SK-N-SH (cell line): ENCODE data around the gene H2AZ1. TPM values are rescaled to one million over a fixed set of nuclear protein-coding genes. Genes with fewer than 3 reads are reported as not detected.
A peak's percentile ranks its signal among the peaks of the same experiment; 100 is the strongest.

Experiments
- CTCF ChIA-PET: fragments of 300-600, 350-600 bp; formaldehyde crosslinking; extraction: SDS; loops from one replicate; lab custom pipeline; 2021; lab: Yijun Ruan, JAX
- POLR2A ChIA-PET: fragments of 350-600 bp; sonication (Branson Sonifier 250); formaldehyde crosslinking; extraction: SDS; loops from one replicate; lab custom pipeline; 2020; ENCODE audit warnings: antibody characterized with exemption, inconsistent platforms; lab: Yijun Ruan, JAX
- DNase-seq: peaks from one replicate; pipeline ENCODE4 v3.0.0; 2012
- H2AFZ ChIP-seq: fragments of 200-600 bp; sonication (generic); 2 replicates; pipeline ENCODE4 v1.8.1; 2016; ENCODE audit warnings: antibody characterized with exemption, mild to moderate bottlenecking, low read depth
- H3F3A ChIP-seq: fragments of 200-600 bp; sonication (generic); replicated peaks from 2 replicates; pipeline ENCODE3; 2016; ENCODE audit warnings: antibody characterized with exemption, mild to moderate bottlenecking; ENCODE audit not compliant: insufficient read depth
- H3K27ac ChIP-seq, 2 experiments: fragments of 200-500 bp in 1 of 2; fragments of 200-600 bp in 1 of 2; sonication (Bioruptor generic) in 1 of 2; sonication (generic), shearing (Covaris generic) in 1 of 2; 2 replicates each; pipeline versions ENCODE4 v1.5.1 to v1.6.1; 2014 to 2016; ENCODE audit warnings: low read depth in 2 of 2, inconsistent platforms in 1 of 2, low read length in 1 of 2, mild to moderate bottlenecking in 1 of 2, mixed read lengths in 1 of 2
- H3K27me3 ChIP-seq: fragments of 200-600 bp; sonication (generic), shearing (Covaris generic); 2 replicates; pipeline ENCODE4 v1.6.1; 2016; ENCODE audit warnings: mixed run types; ENCODE audit not compliant: insufficient read depth
- H3K36me3 ChIP-seq, 2 experiments: fragments of 200-500 bp in 1 of 2; fragments of 200-600 bp in 1 of 2; sonication (Bioruptor generic) in 1 of 2; sonication (generic) in 1 of 2; replicated peaks in 1 of 2; 2 replicates each; pipeline versions ENCODE3 to v1.5.1; 2014 to 2016; ENCODE audit warnings: low read length in 1 of 2, mild to moderate bottlenecking in 1 of 2; ENCODE audit not compliant: insufficient read depth in 2 of 2, control insufficient read depth in 1 of 2
- H3K4me1 ChIP-seq, 2 experiments: fragments of 200-500 bp in 1 of 2; fragments of 200-600 bp in 1 of 2; sonication (Bioruptor generic) in 1 of 2; sonication (generic), shearing (Covaris generic) in 1 of 2; 2 replicates each; pipeline versions ENCODE4 v1.5.1 to v1.6.1; 2014 to 2016; ENCODE audit warnings: low read depth in 1 of 2, low read length in 1 of 2, mixed run types in 1 of 2; ENCODE audit not compliant: insufficient read depth in 2 of 2, control insufficient read depth in 1 of 2
- H3K4me2 ChIP-seq: fragments of 200-600 bp; sonication (generic), shearing (Covaris generic); 2 replicates; pipeline ENCODE4 v1.6.1; 2017; ENCODE audit warnings: mixed run types
- H3K4me3 ChIP-seq, 2 experiments: fragments of 200-500 bp in 1 of 2; fragments of 200-600 bp in 1 of 2; sonication (Bioruptor generic) in 1 of 2; sonication (generic), shearing (Covaris generic) in 1 of 2; 2 replicates each; pipeline versions ENCODE4 v1.5.1 to v1.8.1; 2014 to 2016; ENCODE audit warnings: low read depth in 2 of 2, inconsistent platforms in 1 of 2, low read length in 1 of 2, mild to moderate bottlenecking in 1 of 2, mixed read lengths in 1 of 2, moderate library complexity in 1 of 2
- H3K79me2 ChIP-seq: fragments of 200-600 bp; sonication (generic); 2 replicates; pipeline ENCODE4 v1.8.1; 2017; ENCODE audit warnings: mild to moderate bottlenecking; ENCODE audit not compliant: insufficient read depth
- H3K9ac ChIP-seq: fragments of 200-600 bp; sonication (generic); 2 replicates; pipeline ENCODE4 v1.6.1; 2017; ENCODE audit warnings: mixed run types
- H3K9me2 ChIP-seq: fragments of 200-600 bp; sonication (generic); 2 replicates; pipeline ENCODE4 v1.6.1; 2017; ENCODE audit warnings: mixed run types
- H3K9me3 ChIP-seq: fragments of 200-600 bp; sonication (generic); 2 replicates; pipeline ENCODE4 v1.6.1; 2017; ENCODE audit warnings: mixed run types, mild to moderate bottlenecking, moderate library complexity
- H4K20me1 ChIP-seq: fragments of 200-600 bp; sonication (generic); 2 replicates; pipeline ENCODE4 v1.6.1; 2017; ENCODE audit warnings: mild to moderate bottlenecking, mixed run types; ENCODE audit not compliant: insufficient read depth
- CHD2 ChIP-seq: fragments of 150-350 bp; IDR thresholded peaks from 2 replicates; pipeline ENCODE4 v1.6.1; 2018; ENCODE audit warnings: low read length; ENCODE audit not compliant: partially characterized antibody
- EZH2phosphoT487 ChIP-seq: fragments of 200-600 bp; sonication (generic); IDR thresholded peaks from 2 replicates; pipeline ENCODE4 v1.6.1; 2017; ENCODE audit warnings: low read depth, mixed run types, mild to moderate bottlenecking, antibody characterized with exemption, moderate library complexity, borderline replicate concordance
- GABPA ChIP-seq: IDR thresholded peaks from 2 replicates; pipeline ENCODE4 v1.4.0; 2012; ENCODE audit warnings: low read depth, mild to moderate bottlenecking
- GATA2 ChIP-seq: sonication (generic); formaldehyde crosslinking; IDR thresholded peaks from 2 replicates; pipeline ENCODE4 v1.5.0; 2020; ENCODE audit warnings: mild to moderate bottlenecking, missing genetic modification reagents
- JUND ChIP-seq: IDR thresholded peaks from 2 replicates; pipeline ENCODE4 v1.4.0; 2012
- NRF1 ChIP-seq: IDR thresholded peaks from 2 replicates; pipeline ENCODE4 v1.6.1; 2012; ENCODE audit warnings: low read depth, mild to moderate bottlenecking, low read length
- PBX3 ChIP-seq: IDR thresholded peaks from 2 replicates; pipeline ENCODE4; 2012
- POLR2AphosphoS5 ChIP-seq: IDR thresholded peaks from 2 replicates; pipeline ENCODE4 v1.6.1; 2012; ENCODE audit warnings: low read depth, low read length
- RCOR1 ChIP-seq: fragments of 150-350 bp; IDR thresholded peaks from 2 replicates; pipeline ENCODE4 v1.6.1; 2017; ENCODE audit warnings: antibody characterized with exemption, low read length
- SIN3A ChIP-seq: IDR thresholded peaks from 2 replicates; pipeline ENCODE4 v1.6.1; 2012; ENCODE audit warnings: low read depth, mild to moderate bottlenecking, low read length, moderate library complexity, borderline replicate concordance
- TCF12 ChIP-seq: IDR thresholded peaks from 2 replicates; pipeline ENCODE4 v1.4.0; 2012
- WGBS: methylation state at CpG from one replicate; pipeline ENCODE4 v1.1.6; 2017; ENCODE audit warnings: low lambda C conversion rate; 5-methylcytosine and 5-hydroxymethylcytosine counted together
- polyA plus RNA-seq, 3 experiments: library from polyadenylated mRNA; depleted of rRNA; stranded (reverse); fragments of >200 nt; gene quantifications; 2 replicates each; pipeline ENCODE4 v1.2.3, GENCODE V29; 2012

The H2AZ1 gene
- polyA plus RNA-seq, 1 of the 3 experiments (the other 2 are of a cell fraction) = 408 TPM

- H3K9ac ChIP-seq = no peak overlapping the region
- peak overlapping the region; percentile 82; the same call in 1 of the 2 replicates for H2AFZ ChIP-seq
- no peaks in the 10 kb centered on the region for H3K79me2 ChIP-seq
- TF ChIP-seq PBX3 (peak; percentile 57), TCF12 (peak; percentile 30; the same call in 1 of the 2 replicates), RCOR1 (no peak), GATA2 (no peak), POLR2AphosphoS5 (no peak)
- ChIA-PET CTCF (interaction anchor here (0.7 to 1.2 kb wide), 2 partner anchors 10 to 158 kb away, joined by 3 to 4 read pairs; no protein-coding TSS in a partner anchor), POLR2A (no interaction called here)
- no peak overlapping the region for H3K4me2 ChIP-seq
- H3K9me2 ChIP-seq = no peaks in the 10 kb centered on the region
- H3K36me3 ChIP-seq = no peaks in the 10 kb centered on the region
- no peak for DNase-seq
- H3F3A ChIP-seq = peaks cover 18% of the 10 kb centered on the region
- peak overlapping the region in 1 of 2 experiments; percentile 32; a peak in 1 of 4 replicates for H3K27ac ChIP-seq
- H3K4me3 ChIP-seq = no peak overlapping the region
- WGBS = 63% methylated on average over 5 of the region's 5 CpGs
- H3K27me3 ChIP-seq = no peaks in the 10 kb centered on the region
- no peaks in the 10 kb centered on the region for H3K9me3 ChIP-seq
- H4K20me1 ChIP-seq = no peaks in the 10 kb centered on the region
- H3K4me1 ChIP-seq = peaks cover 0 to 22% of the 10 kb centered on the region in 2 experiments; a peak in 1 of 4 replicates
These were observed 15.7 kb upstream of the H2AZ1 start for GRCh38 chr4:99965674-99966350.

GRCh38 chr4:99965173-99965572 lies 15.1 kb upstream of the H2AZ1 start:
- no peak overlapping the region for H3K27ac ChIP-seq
- DNase-seq = no peak
- no peak overlapping the region for H3K4me2 ChIP-seq
- POLR2A ChIA-PET = no interaction called here
- no peaks in the 10 kb centered on the region for H3K9me3 ChIP-seq
- H3K4me1 ChIP-seq = peaks cover 0 to 26% of the 10 kb centered on the region in 2 experiments; a peak in 1 of 4 replicates
- no peak for TF ChIP-seq JUND
- no peak for TF ChIP-seq NRF1
- no peak for TF ChIP-seq EZH2phosphoT487
- no peak for TF ChIP-seq SIN3A
- TF ChIP-seq GATA2 = no peak
- no peaks in the 10 kb centered on the region for H3K9me2 ChIP-seq
- H2AFZ ChIP-seq = no peak overlapping the region
- H3K4me3 ChIP-seq = no peak overlapping the region
- H4K20me1 ChIP-seq = no peaks in the 10 kb centered on the region
- H3K36me3 ChIP-seq = no peaks in the 10 kb centered on the region
- H3F3A ChIP-seq = peaks cover 24% of the 10 kb centered on the region
- H3K27me3 ChIP-seq = no peaks in the 10 kb centered on the region
- H3K79me2 ChIP-seq = no peaks in the 10 kb centered on the region
- CTCF ChIA-PET = interaction anchor here (0.7 kb wide), 1 partner anchor 157 kb away, joined by 3 read pairs; no protein-coding TSS in a partner anchor
- no peak overlapping the region for H3K9ac ChIP-seq

DNA sequence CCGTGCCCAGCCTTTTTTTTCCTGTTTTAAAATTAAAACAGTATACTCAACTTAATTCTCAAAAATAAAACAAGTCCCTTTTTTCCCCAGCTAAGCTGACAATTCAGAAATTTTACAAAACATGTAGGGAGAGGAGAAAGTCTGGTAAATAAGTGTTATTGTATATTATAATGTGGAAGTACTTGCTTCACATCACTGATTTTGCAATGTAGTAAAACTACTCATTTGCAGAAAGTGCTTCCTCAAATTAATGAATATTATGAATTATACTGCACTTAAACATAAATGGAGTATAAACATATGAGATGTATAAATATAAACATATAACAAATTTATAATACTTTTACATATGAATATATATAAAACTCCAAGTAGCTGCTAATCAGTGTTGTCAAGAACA lies 11.6 kb upstream of the H2AZ1 start:
- no peak for DNase-seq
- Histone ChIP-seq H3K9ac (no peak overlapping the region), H3K4me3 (no peak overlapping the region), H3K4me2 (peak overlapping the region; percentile 44; the same call in 1 of the 2 replicates), H3K4me1 (peaks cover 0 to 16% of the 10 kb centered on the region in 2 experiments; a peak in 1 of 4 replicates), H3K27ac (peak overlapping the region in 1 of 2 experiments; percentile 57; a peak in 2 of 4 replicates), H3K79me2 (no peaks in the 10 kb centered on the region), H3K36me3 (no peaks in the 10 kb centered on the region), H2AFZ (no peak overlapping the region), H4K20me1 (no peaks in the 10 kb centered on the region), H3F3A (peaks cover 26% of the 10 kb centered on the region), H3K27me3 (no peaks in the 10 kb centered on the region), H3K9me3 (no peaks in the 10 kb centered on the region), H3K9me2 (no peaks in the 10 kb centered on the region)
- POLR2A ChIA-PET = no interaction called here
- WGBS = 92% methylated on average over 1 of the region's 1 CpG
- TF ChIP-seq GABPA (no peak), CHD2 (no peak)
- CTCF ChIA-PET = interaction anchor here (1.3 kb wide), 1 partner anchor 10 kb away, joined by 3 read pairs; no protein-coding TSS in a partner anchor
